GM12874 (cell line): ENCODE measurements around the gene WDR47.

ENCODE experiments used
- TF ChIP-seq, protein P1 (sequence below): IDR thresholded peaks from 2 replicates; pipeline ENCODE4 v1.5.1; 2011; ENCODE audit warnings: low read depth, mild to moderate bottlenecking, control low read depth, low read length, moderate library complexity; ENCODE audit not compliant: insufficient read depth

The WDR47 gene

DNA sequence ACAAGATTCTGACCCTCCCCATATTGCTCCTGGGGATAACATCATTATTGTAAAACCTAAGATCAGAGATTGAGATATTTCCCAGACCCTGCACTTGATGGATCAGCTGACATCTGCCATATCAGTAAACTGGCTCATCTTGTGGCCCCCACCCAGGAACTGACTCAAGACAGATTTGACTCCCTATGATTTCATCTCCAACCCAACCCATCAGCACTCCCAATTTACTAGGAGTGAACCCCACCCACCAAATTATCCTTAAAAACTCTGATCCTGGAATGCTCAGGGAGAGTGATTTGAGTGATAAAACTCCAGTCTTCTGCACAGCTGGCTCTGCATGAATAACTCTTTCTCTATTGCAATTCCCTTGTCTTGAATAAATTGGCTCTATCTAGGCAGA lies 72.6 kb downstream of the WDR47 start:
- TF ChIP-seq, protein P1, sequence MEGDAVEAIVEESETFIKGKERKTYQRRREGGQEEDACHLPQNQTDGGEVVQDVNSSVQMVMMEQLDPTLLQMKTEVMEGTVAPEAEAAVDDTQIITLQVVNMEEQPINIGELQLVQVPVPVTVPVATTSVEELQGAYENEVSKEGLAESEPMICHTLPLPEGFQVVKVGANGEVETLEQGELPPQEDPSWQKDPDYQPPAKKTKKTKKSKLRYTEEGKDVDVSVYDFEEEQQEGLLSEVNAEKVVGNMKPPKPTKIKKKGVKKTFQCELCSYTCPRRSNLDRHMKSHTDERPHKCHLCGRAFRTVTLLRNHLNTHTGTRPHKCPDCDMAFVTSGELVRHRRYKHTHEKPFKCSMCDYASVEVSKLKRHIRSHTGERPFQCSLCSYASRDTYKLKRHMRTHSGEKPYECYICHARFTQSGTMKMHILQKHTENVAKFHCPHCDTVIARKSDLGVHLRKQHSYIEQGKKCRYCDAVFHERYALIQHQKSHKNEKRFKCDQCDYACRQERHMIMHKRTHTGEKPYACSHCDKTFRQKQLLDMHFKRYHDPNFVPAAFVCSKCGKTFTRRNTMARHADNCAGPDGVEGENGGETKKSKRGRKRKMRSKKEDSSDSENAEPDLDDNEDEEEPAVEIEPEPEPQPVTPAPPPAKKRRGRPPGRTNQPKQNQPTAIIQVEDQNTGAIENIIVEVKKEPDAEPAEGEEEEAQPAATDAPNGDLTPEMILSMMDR = no peak

DNA sequence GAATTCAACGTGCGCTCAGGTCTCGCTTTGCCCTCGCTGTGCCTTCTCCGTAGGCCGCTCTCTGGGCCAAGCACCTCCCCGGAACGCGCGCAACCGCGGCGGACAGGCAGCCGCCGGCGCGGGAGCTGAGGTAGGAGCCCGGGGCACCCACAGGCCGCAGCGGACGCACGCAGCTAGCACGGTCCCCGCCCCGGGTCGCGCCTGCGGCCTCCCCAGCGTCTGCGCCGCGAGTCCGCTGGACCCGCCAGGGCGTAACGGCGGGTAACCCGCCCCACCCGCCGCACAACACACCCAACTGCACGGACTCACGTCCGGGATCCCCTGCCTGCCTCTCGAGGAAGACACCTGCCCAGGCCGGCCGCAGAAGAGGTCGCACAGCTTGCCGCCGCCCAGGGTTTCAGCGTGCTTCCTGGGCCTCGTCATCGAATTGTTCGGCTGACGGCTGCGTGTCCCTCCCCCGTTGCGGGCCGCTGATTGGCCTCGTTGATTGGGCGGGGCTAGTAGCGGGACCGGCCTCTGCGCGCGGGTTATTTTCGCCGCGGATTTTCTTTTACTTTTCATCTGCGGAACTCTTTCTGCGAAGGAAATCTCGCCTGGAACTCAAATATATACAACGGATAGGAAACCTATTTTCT lies 78.7 kb downstream of the WDR47 start, which contains the start of gene CLCC1:
TSS of gene CLCC1 (minus strand) at position 433 of the 635 bp plus-strand sequence. CDS start 13,047 bp downstream, outside the sequence.
- TF ChIP-seq, protein P1 = no peak

DNA sequence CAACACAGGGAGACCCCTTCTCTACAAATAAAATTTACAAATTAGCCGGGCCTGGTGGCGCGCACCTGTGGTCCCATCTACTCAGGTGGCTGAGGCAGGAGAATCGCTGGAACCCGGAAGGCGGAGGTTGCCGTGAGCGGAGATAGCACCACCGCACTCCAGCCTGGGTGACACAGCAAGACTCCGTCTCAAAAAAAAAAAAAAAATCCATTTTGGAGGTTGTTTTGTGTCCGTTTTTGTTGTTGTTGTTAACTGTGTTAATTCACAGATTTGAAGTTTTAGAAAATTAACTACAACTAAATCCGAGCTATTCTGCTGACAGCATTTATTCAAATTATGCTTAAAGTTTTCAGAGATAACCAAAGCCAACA lies 79.2 kb downstream of the WDR47 start:
- TF ChIP-seq, protein P1 = no peak

DNA sequence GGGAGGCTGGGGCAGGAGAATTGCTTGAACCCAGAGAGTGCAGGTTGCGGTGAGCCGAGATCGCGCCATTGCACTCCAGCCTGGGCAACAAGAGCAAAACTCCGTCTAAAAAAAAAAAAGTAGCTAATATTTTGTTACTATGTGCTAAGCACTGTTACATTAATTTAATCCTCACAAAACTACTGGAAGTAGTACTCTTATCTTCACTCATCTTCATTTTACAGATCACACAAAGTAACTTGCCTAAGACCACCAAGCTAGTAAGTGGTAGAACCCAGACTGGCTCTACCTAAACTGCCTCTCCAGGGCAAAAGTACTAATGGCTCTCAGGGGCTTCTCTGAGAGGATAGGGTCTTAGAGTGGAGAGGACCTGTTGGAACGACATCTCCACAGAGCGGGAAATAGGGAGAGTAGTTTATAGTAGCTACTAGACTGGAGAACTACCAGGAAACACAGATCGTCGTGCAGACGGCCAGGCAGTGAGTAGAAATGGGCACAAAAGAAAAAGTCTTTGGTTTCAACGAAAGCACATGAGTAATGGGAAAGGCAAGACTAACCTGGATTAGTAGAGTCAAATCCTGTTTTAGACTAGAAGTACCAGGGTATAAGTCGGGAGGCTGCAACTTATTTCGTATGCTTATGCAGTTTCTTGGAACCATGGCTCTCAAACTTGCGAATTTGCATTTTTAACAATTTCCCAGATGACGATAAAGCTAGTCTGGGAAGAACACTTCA lies 80.0 kb downstream of the WDR47 start:
- TF ChIP-seq, protein P1 = no peak

DNA sequence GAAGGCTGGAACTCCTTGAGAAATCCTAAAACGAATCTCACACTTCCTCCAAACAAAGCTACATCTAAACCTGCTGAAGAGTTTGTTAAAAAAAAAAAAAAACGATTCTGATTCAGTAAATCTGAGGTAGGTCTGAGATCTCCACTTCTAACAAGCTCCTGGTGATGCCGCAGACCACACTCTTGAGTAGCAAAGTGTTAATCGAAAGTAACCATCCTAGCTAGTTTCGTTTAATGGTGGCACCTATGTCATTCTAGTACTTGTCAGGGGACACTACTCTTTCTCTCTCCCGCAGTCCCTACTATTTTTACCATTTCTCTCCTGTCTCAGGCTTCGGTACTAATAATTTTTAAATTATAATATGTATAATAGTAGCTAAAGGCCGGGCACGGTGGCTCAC lies 80.7 kb downstream of the WDR47 start:
- TF ChIP-seq, protein P1 = no peak

DNA sequence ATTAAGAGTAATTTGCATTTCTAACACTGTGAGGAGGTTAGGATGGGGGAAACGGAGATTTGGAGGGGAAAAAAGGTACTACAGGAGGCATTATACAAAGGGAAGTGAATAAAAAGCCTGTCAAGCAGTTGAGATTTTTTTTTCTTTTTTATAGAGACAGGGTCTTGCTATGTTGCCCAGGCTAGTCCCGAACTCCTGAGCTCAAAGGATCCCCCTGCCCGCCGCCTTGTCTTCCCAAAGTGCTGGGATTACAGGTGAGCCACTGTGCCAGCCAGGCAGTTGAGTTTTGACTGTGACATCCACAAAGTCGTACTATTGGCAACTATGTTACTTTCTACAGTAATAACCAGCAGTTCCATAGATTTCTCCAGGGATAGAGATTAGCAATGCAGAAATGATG lies 81.2 kb downstream of the WDR47 start:
- TF ChIP-seq, protein P1 = no peak

DNA sequence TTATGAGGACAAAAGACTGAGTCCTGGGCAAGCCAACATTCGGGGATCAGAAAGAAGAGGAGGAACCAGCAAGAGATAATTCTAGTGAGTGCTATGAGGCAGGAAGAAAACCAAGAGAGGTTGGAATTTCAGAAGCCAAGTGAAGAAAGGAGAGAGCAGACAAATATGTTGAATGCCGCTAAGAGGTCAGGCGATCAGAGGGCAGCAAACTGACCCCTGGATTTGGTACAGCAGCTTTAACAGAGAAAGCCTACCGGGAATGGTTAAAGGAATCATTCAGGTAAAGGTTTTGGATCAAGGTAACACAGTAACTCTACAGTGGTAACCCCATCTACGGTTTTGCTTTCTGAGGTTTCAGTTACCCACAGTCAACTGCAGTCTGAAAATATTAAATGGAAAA lies 84.0 kb downstream of the WDR47 start:
- TF ChIP-seq, protein P1 = no peak
